ENCODE measurements around the gene ANKRD40.

ANKRD40 gene

DNA sequence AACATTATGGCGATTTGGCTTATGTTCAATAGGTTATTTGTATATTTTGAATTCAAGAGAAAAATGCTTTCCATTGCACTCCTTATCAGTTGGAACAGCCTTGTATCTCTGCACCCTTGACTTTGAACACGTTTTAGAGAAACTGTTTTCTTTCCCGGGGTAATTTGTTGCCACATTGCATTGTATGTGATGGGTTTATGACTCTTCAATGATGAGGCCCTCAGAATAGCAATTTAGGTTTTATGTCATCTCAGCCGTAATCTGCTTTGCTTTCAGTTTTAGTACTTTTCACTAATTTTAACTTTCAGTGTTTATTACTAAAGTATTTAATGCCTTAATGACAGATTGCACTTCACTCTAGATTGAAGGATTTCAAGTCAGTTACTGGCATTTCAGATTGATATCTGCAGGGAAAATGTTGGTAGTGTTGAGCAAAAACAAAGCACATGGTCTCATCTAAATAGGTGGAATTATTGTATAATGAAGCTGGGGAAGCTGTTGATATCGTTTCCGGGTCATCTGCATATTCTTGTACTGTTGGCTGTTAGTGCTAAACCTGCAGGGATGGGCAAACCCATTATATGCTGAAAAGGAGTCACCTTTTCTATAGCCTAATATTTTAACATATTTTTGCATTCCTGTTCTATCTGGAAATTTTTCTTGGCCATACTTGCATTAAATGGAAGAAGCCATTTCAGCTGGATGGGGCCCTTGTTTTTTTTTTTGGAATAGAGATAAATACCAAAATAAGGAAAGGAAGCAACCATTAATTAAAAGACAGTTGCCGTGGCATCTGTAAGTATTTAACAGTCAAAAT is 13.7 kb upstream of the ANKRD40 start:
- DNase-seq (ENCODE audit: low read depth): no peak
- H3K4me3 ChIP-seq (ENCODE audit: low read depth, low read length): peak overlapping the region; percentile 94
- TF ChIP-seq, protein P1, sequence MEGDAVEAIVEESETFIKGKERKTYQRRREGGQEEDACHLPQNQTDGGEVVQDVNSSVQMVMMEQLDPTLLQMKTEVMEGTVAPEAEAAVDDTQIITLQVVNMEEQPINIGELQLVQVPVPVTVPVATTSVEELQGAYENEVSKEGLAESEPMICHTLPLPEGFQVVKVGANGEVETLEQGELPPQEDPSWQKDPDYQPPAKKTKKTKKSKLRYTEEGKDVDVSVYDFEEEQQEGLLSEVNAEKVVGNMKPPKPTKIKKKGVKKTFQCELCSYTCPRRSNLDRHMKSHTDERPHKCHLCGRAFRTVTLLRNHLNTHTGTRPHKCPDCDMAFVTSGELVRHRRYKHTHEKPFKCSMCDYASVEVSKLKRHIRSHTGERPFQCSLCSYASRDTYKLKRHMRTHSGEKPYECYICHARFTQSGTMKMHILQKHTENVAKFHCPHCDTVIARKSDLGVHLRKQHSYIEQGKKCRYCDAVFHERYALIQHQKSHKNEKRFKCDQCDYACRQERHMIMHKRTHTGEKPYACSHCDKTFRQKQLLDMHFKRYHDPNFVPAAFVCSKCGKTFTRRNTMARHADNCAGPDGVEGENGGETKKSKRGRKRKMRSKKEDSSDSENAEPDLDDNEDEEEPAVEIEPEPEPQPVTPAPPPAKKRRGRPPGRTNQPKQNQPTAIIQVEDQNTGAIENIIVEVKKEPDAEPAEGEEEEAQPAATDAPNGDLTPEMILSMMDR (IDR thresholded peaks at IDR 0.05; ENCODE audit: low read depth, low read length, missing control alignments): no peak

DNA sequence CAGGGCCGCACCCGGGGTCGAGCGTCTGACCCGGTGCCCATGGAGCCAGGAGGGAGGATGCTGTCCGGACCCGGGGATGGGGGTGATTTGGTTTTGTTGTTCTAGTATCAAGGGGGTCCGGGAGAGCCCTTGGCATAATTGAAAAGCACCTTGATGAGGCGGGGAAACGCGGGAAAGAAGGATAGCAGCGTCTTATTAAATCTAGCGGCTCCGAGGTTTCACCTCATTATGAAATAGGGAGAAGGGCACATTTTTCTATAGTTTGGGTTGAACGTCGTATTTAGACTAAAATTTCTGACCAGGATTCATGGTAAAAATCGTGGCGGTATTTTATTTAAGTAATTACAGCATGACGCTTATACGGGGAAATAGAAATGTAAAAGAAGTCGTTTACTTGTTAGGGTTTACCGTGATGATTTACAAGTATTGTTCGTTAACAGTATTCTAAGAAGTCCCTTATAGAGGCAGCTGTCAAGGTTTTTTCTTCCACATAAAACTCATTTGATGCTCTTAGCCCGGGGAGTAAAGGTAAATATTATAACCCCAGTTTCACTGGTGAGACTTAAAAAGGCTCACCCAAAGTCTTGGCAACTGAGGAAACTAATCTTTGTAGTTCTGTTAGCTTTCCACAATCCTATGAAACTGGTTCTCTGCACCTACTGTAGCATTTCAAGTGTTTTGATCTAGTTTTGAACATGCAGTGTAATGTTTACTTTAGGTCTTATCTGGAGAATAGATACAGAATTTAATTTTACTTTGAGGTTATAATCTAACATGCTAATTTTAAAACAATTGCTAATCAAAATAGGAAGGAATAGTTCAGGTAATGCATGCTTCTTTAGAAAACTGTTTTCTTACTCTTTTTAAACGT is 12.4 kb upstream of the ANKRD40 start:
- H3K4me3 ChIP-seq (ENCODE audit: low read depth, low read length): peak overlapping the region; percentile 94
- no peak for DNase-seq (ENCODE audit: low read depth)
- TF ChIP-seq, protein P1 (IDR thresholded peaks at IDR 0.05; ENCODE audit: low read depth, low read length, missing control alignments): no peak

DNA sequence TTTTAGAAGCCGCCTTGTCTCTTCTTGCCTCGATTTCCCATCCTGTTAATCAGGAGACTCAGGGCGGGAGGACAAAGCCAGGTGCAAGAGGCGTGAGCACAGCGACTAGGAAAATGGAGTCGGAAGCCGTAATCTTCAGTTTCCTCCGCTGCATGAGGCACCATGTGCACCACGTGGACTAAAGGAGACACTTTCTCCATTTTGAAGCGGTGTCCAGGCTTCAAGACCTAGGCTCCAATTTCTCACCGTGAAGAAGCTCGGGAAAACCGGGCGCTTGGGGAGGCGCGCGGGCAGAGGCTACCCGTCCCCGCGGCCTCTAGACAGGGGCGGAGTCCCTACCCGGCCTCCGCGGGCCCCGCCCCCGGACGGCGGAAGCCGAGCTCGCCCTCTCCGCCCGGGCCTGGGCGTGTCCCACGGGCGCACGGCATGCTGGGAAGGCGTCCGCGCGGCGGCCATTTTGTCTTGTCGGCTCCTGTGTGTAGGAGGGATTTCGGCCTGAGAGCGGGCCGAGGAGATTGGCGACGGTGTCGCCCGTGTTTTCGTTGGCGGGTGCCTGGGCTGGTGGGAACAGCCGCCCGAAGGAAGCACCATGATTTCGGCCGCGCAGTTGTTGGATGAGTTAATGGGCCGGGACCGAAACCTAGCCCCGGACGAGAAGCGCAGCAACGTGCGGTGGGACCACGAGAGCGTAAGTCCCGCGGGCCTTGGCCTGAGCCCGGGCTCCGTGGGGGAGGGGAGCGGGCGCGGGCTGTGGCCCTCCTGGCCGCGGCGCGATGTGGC is 11.6 kb upstream of the ANKRD40 start, which contains the start of gene LUC7L3:
Gene LUC7L3, plus strand, starts transcription at position 460 of the 780 bp plus-strand sequence. Its CDS starts 130 bp downstream, at position 590.
- TF ChIP-seq, protein P1 (IDR thresholded peaks at IDR 0.05; ENCODE audit: low read depth, low read length, missing control alignments): no peak
- peak within 1 kb of the TSS; percentile 94 for H3K4me3 ChIP-seq (ENCODE audit: low read depth, low read length)
- DNase-seq (ENCODE audit: low read depth): peak; percentile 75

DNA sequence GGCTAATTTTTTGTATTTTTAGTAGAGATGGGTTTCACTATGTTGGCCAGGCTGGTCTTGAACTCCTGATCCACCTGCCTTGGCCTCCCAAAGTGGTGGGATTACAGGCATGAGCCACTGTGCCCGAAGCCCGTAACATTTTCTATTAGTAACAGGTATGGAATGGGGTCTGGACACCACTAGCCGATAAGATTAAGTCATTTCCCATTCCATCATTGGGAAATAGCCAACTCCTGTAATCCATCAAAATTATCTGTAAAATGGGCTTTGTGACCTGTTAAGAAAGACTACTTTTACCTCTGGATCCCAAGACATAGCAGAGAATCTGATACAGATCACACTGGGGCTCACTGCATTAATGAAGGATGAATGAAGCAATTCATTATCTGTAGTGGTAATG is 7.8 kb upstream of the ANKRD40 start:
- H3K4me3 ChIP-seq (ENCODE audit: low read depth, low read length): no peak overlapping the region
- TF ChIP-seq, protein P1 (IDR thresholded peaks at IDR 0.05; ENCODE audit: low read depth, low read length, missing control alignments): no peak
- no peak for DNase-seq (ENCODE audit: low read depth)

DNA sequence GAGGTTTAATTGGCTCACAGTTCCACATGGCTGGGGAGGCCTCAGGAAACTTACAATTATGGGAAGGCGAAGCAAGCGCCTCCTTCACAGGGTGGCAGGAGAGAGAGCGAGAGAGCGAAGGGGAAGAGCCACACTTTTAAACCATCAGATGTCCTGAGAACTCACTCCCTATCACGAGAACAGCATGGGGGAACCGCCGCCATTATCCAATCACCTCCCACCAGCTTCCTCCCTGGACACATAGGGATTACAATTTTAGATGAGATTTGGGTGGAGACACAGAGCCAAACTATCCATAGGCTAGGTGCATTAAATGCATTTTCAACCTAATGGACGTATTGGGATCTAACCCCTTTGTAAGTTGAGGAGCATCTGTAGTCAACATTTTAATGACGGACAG is 4.9 kb upstream of the ANKRD40 start:
- no peak for DNase-seq (ENCODE audit: low read depth)
- TF ChIP-seq, protein P1 (IDR thresholded peaks at IDR 0.05; ENCODE audit: low read depth, low read length, missing control alignments): no peak
- no peak overlapping the region for H3K4me3 ChIP-seq (ENCODE audit: low read depth, low read length)

DNA sequence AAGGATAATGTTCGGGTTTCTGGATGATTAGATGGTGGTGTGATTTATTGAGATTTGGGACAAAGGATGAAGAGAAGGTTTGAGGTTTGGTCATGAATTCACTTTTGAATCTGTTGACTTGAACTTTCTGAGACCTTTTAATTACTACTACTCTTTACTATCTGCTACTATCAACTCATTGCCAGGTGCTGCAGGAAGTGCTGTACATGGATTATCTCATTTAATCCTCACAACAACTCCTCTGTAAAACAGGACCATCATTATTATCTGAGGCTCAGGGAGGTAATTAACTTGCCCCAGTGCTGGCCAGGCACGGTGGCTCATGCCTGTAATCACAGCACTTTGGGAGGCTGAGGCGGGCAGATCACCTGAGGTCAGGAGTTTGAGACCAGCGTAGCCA is 2.9 kb upstream of the ANKRD40 start:
- TF ChIP-seq, protein P1 (IDR thresholded peaks at IDR 0.05; ENCODE audit: low read depth, low read length, missing control alignments): no peak
- no peak for DNase-seq (ENCODE audit: low read depth)
- no peak overlapping the region for H3K4me3 ChIP-seq (ENCODE audit: low read depth, low read length)
